Spleen (tissue), 11 donors: ENCODE measurements around the gene TRPM2. TPM values are rescaled to one million over a fixed set of nuclear protein-coding genes. Genes with fewer than 3 reads are reported as not detected.

ENCODE experiments used
- DNase-seq: peaks from one replicate; pipeline ENCODE4 v3.0.0-alpha.2; 2020
- H3K27ac ChIP-seq, 8 donors: fragments of 200-600 bp; sonication (generic) in 7 of 8; 1 replicate in 4 of 8; 2 replicates in 4 of 8; pipeline versions ENCODE4 v1.5.0 to v1.8.0; 2016 to 2021; ENCODE audit warnings: inconsistent platforms in 4 of 8, mild to moderate bottlenecking in 4 of 8, moderate library complexity in 1 of 8
- H3K27me3 ChIP-seq, 7 donors: fragments of 200-600 bp; sonication (generic) in 6 of 7; replicated peaks in 1 of 7; 1 replicate in 4 of 7; 2 replicates in 3 of 7; pipeline versions ENCODE4 v1.5.0 to v1.8.0; 2016 to 2021; ENCODE audit warnings: inconsistent platforms in 3 of 7, mild to moderate bottlenecking in 1 of 7
- H3K36me3 ChIP-seq, 6 donors: fragments of 200-600 bp; sonication (generic) in 5 of 6; 1 replicate in 4 of 6; 2 replicates in 2 of 6; pipeline versions ENCODE4 v1.5.0 to v1.8.0; 2016 to 2021; ENCODE audit warnings: inconsistent platforms in 2 of 6
- H3K4me1 ChIP-seq, 6 donors: fragments of 200-600 bp; sonication (generic) in 5 of 6; 1 replicate in 3 of 6; 2 replicates in 3 of 6; pipeline versions ENCODE4 v1.5.0 to v1.8.0; 2016 to 2021; ENCODE audit warnings: inconsistent platforms in 3 of 6
- H3K4me3 ChIP-seq, 8 donors: fragments of 200-600 bp; sonication (generic) in 7 of 8; 1 replicate in 4 of 8; 2 replicates in 4 of 8; pipeline versions ENCODE4 v1.5.0 to v1.8.0; 2016 to 2021; ENCODE audit warnings: inconsistent platforms in 4 of 8, mild to moderate bottlenecking in 4 of 8, moderate library complexity in 2 of 8
- H3K9me3 ChIP-seq, 8 donors: fragments of 200-600 bp; sonication (generic) in 7 of 8; 1 replicate in 4 of 8; 2 replicates in 4 of 8; pipeline versions ENCODE4 v1.5.0 to v1.8.0; 2016 to 2021; ENCODE audit warnings: inconsistent platforms in 4 of 8
- CTCF ChIP-seq, 11 experiments: fragments of 200-600 bp in 7 of 11; fragments of 450-650 bp in 4 of 11; sonication (generic) in 4 of 11; IDR thresholded peaks in 8 of 11; conservative IDR thresholded peaks in 3 of 11; 1 replicate in 7 of 11; 2 replicates in 4 of 11; pipeline versions ENCODE4 v1.4.0 to v1.8.0; 2016 to 2021; ENCODE audit warnings: antibody characterized with exemption in 11 of 11, inconsistent platforms in 4 of 11, mild to moderate bottlenecking in 1 of 11
- POLR2A ChIP-seq, 3 donors: fragments of 450-650 bp; IDR thresholded peaks; one replicate each; pipeline ENCODE4 v1.5.1; 2017; ENCODE audit warnings: antibody characterized with exemption in 3 of 3, mild to moderate bottlenecking in 1 of 3
- POLR2AphosphoS5 ChIP-seq, 3 donors: sonication (generic); formaldehyde crosslinking; IDR thresholded peaks; one replicate each; pipeline ENCODE4 v1.5.1; 2017; ENCODE audit warnings: antibody characterized with exemption in 3 of 3
- WGBS, 5 donors: extraction: QIAGEN DNeasy Blood & Tissue Kit in 3 of 5; methylation state at CpG; one replicate each; pipeline versions ENCODE4 v1.1.5 to v1.1.7; 2013 to 2018; 5-methylcytosine and 5-hydroxymethylcytosine counted together
- intact Hi-C: fragments of 100-400 bp; cut with DNase I; formaldehyde crosslinking; loops from one replicate; pipeline ENCODE4 v1.15.0; 2023; ENCODE audit warnings: low total_unique reads
- polyA plus RNA-seq, 3 donors: library from polyadenylated mRNA; stranded (reverse); fragments of 200-250 nt; gene quantifications; one replicate each; pipeline ENCODE4 v1.2.1, GENCODE V29; 2013
- total RNA-seq, 7 donors: library from RNA; depleted of rRNA in 3 of 7; stranded (reverse); fragments of >200 nt in 3 of 7; fragmentation: NEBNext Ultra II Directional in 4 of 7; extraction: Animal tissue kit (Norgen Biotek cat#: 25700) in 4 of 7; gene quantifications; one replicate each; pipeline versions ENCODE4 v1.1.0 to v1.2.1, GENCODE V29; 2016 to 2021
- donor health status: healthy with polysubstance abuse.
- donor health status: DM: no; HTN: no; CAD: no; lungs with moderate emphysema.
- donor health status: DM: no; HTN: no; CAD: no.
- donor health status: Bipolar disorder and iron deficiency.
- donor health status: healthy.
- donor health status: DM: no; HTN: no; CAD: no.
- donor health status: DM: yes; HTN: yes; CAD: no.

The TRPM2 gene
- total and polyA plus RNA-seq, 10 donors = 10.4 to 44.1 (median 23.3) TPM

- Histone ChIP-seq H3K27me3 (peaks cover 0 to 5% (median 0%) of the 10 kb centered on the region in 7 donors), H3K4me3 (no peak overlapping the region), H3K36me3 (no peaks in the 10 kb centered on the region), H3K4me1 (peaks cover 0 to 9% (median 0%) of the 10 kb centered on the region in 6 donors), H3K27ac (no peak overlapping the region), H3K9me3 (no peaks in the 10 kb centered on the region)
- intact Hi-C loops = no loop called here
- 67 to 78% (median 71%) methylated on average over 4 to 7 of the region's 7 CpGs for WGBS, 5 donors
- peak; percentile 53 for DNase-seq
- TF ChIP-seq CTCF (IDR thresholded peaks at IDR 0.05 in 8 of 11, conservative IDR thresholded peaks at IDR 0.05 in 3 of 11) (no peak), POLR2A (IDR thresholded peaks at IDR 0.05) (no peak), POLR2AphosphoS5 (IDR thresholded peaks at IDR 0.05) (no peak)
Observed at GRCh38 chr21:44477712-44478111, 124.3 kb downstream of the TRPM2 start.

- intact Hi-C loops = no loop called here
- TF ChIP-seq POLR2A (IDR thresholded peaks at IDR 0.05) = no peak
- TF ChIP-seq CTCF (IDR thresholded peaks at IDR 0.05 in 8 of 11, conservative IDR thresholded peaks at IDR 0.05 in 3 of 11) = no peak
- TF ChIP-seq POLR2AphosphoS5 (IDR thresholded peaks at IDR 0.05) = no peak
- Histone ChIP-seq H3K9me3 (no peaks in the 10 kb centered on the region), H3K4me1 (peaks cover 0 to 9% (median 0%) of the 10 kb centered on the region in 6 donors), H3K27ac (no peak overlapping the region), H3K27me3 (peaks cover 0 to 5% (median 0%) of the 10 kb centered on the region in 7 donors), H3K36me3 (no peaks in the 10 kb centered on the region), H3K4me3 (no peak overlapping the region)
- WGBS, 5 donors = 68 to 83% (median 69%) methylated on average over 16 of the region's 16 CpGs
- DNase-seq = peak; percentile 37
Observed at GRCh38 chr21:44478124-44478800, 124.8 kb downstream of the TRPM2 start.

- WGBS, 5 donors = 86 to 96% (median 88%) methylated on average over 5 of the region's 5 CpGs
- H3K36me3 ChIP-seq = no peaks in the 10 kb centered on the region
Observed at GRCh38 chr21:44478801-44479167, 125.4 kb downstream of the TRPM2 start.

More at GRCh38 chr21:44478801-44479167, 125.4 kb downstream of the TRPM2 start:
- intact Hi-C loops = no loop called here
- DNase-seq = peak; percentile 21
- Histone ChIP-seq H3K27me3 (peaks cover 0 to 7% (median 0%) of the 10 kb centered on the region in 7 donors), H3K4me3 (no peak overlapping the region), H3K4me1 (peaks cover 0 to 9% (median 0%) of the 10 kb centered on the region in 6 donors), H3K27ac (no peak overlapping the region), H3K9me3 (no peaks in the 10 kb centered on the region)
- TF ChIP-seq CTCF (IDR thresholded peaks at IDR 0.05 in 8 of 11, conservative IDR thresholded peaks at IDR 0.05 in 3 of 11) = no peak
- no peak for TF ChIP-seq POLR2AphosphoS5 (IDR thresholded peaks at IDR 0.05)
- TF ChIP-seq POLR2A (IDR thresholded peaks at IDR 0.05) = no peak
